Neural cell (in vitro differentiated cells): ENCODE results near the gene TBC1D22B.

Experiments used
- CTCF ChIP-seq: fragments of 450-650 bp; IDR thresholded peaks from 2 replicates; pipeline ENCODE4 v1.5.1; 2014; ENCODE audit warnings: antibody characterized with exemption, mild to moderate bottlenecking, moderate library complexity; ENCODE audit not compliant: poor library complexity, severe bottlenecking
- EZH2 ChIP-seq: fragments of 200-600, 300-800 bp; shearing (Covaris generic), sonication (generic); IDR thresholded peaks from 2 replicates; pipeline ENCODE4 v1.6.1; 2014; ENCODE audit warnings: antibody characterized with exemption, low read length, borderline replicate concordance, mild to moderate bottlenecking; ENCODE audit not compliant: insufficient read depth, poor library complexity, severe bottlenecking
- MXI1 ChIP-seq: fragments of 450-650 bp; conservative IDR thresholded peaks from 2 replicates; pipeline ENCODE4 v1.6.1; 2014; ENCODE audit warnings: antibody characterized with exemption, mild to moderate bottlenecking; ENCODE audit not compliant: poor library complexity, severe bottlenecking
- POLR2AphosphoS5 ChIP-seq: IDR thresholded peaks from 2 replicates; pipeline ENCODE4 v1.6.1; 2012
- RAD21 ChIP-seq: fragments of 450-650 bp; conservative IDR thresholded peaks from 2 replicates; pipeline ENCODE4 v1.6.1; 2014; ENCODE audit warnings: antibody characterized with exemption, mild to moderate bottlenecking, moderate library complexity
- SMC3 ChIP-seq: fragments of 450-650 bp; conservative IDR thresholded peaks from 2 replicates; pipeline ENCODE4 v1.6.1; 2014; ENCODE audit warnings: antibody characterized with exemption, mild to moderate bottlenecking, moderate library complexity; ENCODE audit not compliant: poor library complexity

GRCh38 chr6:37313723-37314486, 56.3 kb downstream of the TBC1D22B start:
- TF ChIP-seq CTCF (no peak), POLR2AphosphoS5 (no peak), EZH2 (no peak), SMC3 (no peak), MXI1 (no peak), RAD21 (no peak)
